Measurements from ENCODE around the gene FAM227B.

The FAM227B gene

GRCh38 chr15:49287481-49287880 lies 333.1 kb downstream of the FAM227B start:
- no peak for DNase-seq

DNA sequence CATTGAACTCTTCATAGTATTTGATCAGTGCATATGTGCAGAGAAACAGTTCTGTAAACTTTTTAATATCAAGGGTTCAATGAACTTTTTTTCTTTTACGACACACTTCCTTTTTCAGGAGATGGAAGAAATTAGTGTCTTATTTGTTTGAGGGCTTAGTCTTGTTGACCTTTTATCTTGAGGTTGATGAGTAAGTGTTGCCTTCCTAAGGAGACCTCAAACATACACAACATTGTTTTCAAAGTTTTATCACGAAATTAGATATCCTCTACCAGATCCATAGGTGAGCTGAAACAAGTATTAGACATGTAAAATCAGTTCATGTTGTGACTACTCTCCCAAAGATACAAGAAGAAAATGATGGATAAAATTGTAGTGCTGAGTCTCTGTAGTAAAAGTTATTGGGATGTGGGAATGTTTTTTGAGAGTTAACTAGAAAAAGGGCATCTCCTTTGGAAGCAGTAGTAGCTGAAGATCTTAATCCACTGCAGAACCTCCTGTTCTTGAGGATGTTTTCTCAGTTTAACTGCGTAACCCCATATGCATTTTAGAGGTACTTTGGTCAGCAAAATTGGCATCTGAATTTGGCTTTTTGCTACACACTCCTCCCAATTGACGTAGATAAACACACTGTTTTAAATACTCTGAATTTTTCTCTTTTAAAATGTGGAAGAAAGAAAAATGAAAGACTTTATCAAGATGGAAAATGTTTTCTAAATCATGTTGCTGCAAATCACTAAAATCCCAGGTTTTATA lies 333.8 kb downstream of the FAM227B start:
- no peak for DNase-seq

DNA sequence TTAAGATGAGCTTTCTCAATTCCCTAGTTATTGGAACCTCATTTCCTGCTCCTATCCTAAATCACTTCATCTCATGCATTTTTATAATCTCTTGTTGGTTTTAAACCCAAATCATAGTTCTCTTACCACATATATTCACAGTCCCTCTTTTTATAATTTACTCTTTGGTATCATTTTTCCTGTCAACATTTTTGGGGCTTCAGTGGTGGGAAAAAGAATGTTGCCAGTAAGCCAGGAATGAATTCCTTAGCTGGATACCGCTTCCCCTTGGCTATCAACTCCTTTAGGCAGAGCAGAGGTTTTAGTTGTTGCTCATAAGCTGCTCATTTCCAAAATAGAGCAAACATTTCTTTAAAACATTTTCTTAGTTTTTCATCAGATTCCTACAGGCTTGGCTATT lies 338.3 kb downstream of the FAM227B start:
- DNase-seq = no peak

- no peak for DNase-seq
Observed at GRCh38 chr15:49279521-49280456, 340.8 kb downstream of the FAM227B start.

DNA sequence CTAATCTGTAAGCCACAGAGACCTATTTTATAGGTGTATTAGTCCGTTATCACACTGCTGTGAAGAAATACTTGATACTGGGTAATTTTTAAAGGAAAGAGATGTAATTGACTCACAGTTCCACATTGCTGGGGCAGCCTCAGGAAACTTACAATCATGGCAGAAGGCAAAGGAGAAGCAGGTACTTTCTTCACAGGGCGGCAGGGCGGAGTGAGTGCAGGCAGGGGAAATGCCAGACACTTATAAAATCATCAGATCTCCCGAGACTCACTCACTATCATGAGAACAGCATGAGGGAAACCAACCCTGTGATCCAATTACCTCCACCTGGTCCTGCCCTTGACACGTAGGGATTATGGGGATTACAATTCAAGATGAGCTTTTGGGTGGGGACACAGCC lies 341.9 kb downstream of the FAM227B start:
- no peak for DNase-seq

Data from stimulated activated CD4-positive, alpha-beta T cell treated with anti-CD3 and anti-CD28 coated beads, Interleukin-15, amount 100 ng/mL, for 24 hours (primary cell).